SH-SY5Y (cell line): ENCODE data around the gene PIEZO2.

Source experiments
- GATA2 ChIP-seq: IDR thresholded peaks from 2 replicates; pipeline ENCODE4 v1.6.1; 2011; ENCODE audit warnings: mild to moderate bottlenecking, low read depth, low read length
- GATA3 ChIP-seq: IDR thresholded peaks from 2 replicates; pipeline ENCODE4 v1.6.1; 2011; ENCODE audit warnings: low read depth, mild to moderate bottlenecking, low read length, moderate library complexity

PIEZO2 gene

GRCh38 chr18:11136241-11136640, 13.1 kb downstream of the PIEZO2 start:
- TF ChIP-seq GATA2 (no peak), GATA3 (no peak)

GRCh38 chr18:11134940-11135339, 14.4 kb downstream of the PIEZO2 start:
- TF ChIP-seq GATA2, result no peak
- TF ChIP-seq GATA3, result no peak

- TF ChIP-seq GATA3 (no peak), GATA2 (no peak)
These were observed 23.7 kb downstream of the PIEZO2 start for GRCh38 chr18:11125492-11126315.

- no peak for TF ChIP-seq GATA3
These were observed 25.3 kb downstream of the PIEZO2 start for GRCh38 chr18:11124054-11124453.

GRCh38 chr18:11121443-11121849, 27.9 kb downstream of the PIEZO2 start:
- TF ChIP-seq GATA2, result no peak
- no peak for TF ChIP-seq GATA3

GRCh38 chr18:11119959-11120587, 29.3 kb downstream of the PIEZO2 start:
- TF ChIP-seq GATA2 (no peak), GATA3 (no peak)

GRCh38 chr18:11119550-11119949, 29.8 kb downstream of the PIEZO2 start:
- no peak for TF ChIP-seq GATA2
- TF ChIP-seq GATA3, result no peak

- TF ChIP-seq GATA2 (no peak), GATA3 (no peak)
These were observed 31.2 kb downstream of the PIEZO2 start for GRCh38 chr18:11118051-11118766.

- TF ChIP-seq GATA3 (no peak), GATA2 (no peak)
These were observed 34.1 kb downstream of the PIEZO2 start for GRCh38 chr18:11115276-11115675.

GRCh38 chr18:11114653-11115052, 34.7 kb downstream of the PIEZO2 start:
- TF ChIP-seq GATA2, result no peak
- TF ChIP-seq GATA3, result no peak

- TF ChIP-seq GATA3 (no peak), GATA2 (no peak)
These were observed 35.4 kb downstream of the PIEZO2 start for GRCh38 chr18:11113937-11114336.

- TF ChIP-seq GATA2 (no peak), GATA3 (no peak)
These were observed 36.3 kb downstream of the PIEZO2 start for GRCh38 chr18:11113046-11113548.

GRCh38 chr18:11112286-11112685, 37.1 kb downstream of the PIEZO2 start:
- TF ChIP-seq GATA2 (no peak), GATA3 (no peak)

GRCh38 chr18:11110509-11110908, 38.9 kb downstream of the PIEZO2 start:
- no peak for TF ChIP-seq GATA2
